GM19043 (cell line): Measurements from ENCODE around the gene MEF2A.
"Not testable (repeated sequence)": the region's sequence is repeated elsewhere in the genome, so short reads cannot be mapped to it uniquely, and the experiment has no call there.

ENCODE experiments used
- ATAC-seq: cut with Tn5 transposase; IDR thresholded peaks from one replicate; pipeline ENCODE4 v1.9.1; 2021; ENCODE audit warnings: low read depth; ENCODE audit not compliant: unreplicated experiment

The MEF2A gene

GRCh38 chr15:99749386-99749785 lies 183.6 kb downstream of the MEF2A start:
- no peak for ATAC-seq

DNA sequence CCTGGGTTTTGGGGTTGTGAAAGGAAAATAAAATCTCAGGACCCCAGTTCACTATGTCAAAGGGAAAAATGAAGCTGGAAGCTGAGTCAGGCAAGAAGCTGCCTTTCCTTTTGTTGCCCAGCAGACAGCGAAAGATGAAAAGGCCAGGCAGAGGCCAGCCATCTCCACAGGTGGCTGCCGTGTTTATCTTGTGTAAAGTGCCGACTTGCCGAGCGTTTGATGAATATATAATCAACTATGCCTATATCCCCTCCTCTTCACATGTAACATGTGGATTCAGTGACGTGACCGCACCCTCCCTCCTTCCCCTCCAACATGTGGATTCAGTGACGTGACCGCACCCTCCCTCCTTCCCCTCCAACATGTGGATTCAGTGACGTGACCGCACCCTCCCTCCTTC lies 184.5 kb downstream of the MEF2A start:
- not testable (repeated sequence) for ATAC-seq

GRCh38 chr15:99752556-99752955 lies 186.8 kb downstream of the MEF2A start:
- no peak for ATAC-seq

DNA sequence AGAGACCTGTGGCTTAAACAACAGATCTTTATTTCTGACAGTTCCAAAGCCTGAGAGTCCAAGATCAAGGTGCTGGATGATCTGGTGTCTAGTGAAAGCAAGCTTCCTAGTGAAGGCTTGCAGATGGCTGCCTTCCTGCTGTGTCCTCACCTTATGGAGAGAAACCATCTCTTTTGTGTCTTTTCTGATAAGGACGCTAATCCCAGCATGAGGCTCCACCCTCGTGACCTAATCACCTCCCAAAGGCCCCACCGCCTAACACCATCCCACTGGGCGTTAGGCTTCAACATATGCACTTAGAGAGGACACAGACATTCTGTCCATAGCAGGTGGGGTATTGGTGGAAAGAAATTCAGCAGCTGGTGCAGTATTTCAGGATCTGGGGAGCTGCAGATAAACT lies 187.3 kb downstream of the MEF2A start:
- no peak for ATAC-seq

GRCh38 chr15:99755692-99756409 lies 190.1 kb downstream of the MEF2A start:
- peak; percentile 97 for ATAC-seq

DNA sequence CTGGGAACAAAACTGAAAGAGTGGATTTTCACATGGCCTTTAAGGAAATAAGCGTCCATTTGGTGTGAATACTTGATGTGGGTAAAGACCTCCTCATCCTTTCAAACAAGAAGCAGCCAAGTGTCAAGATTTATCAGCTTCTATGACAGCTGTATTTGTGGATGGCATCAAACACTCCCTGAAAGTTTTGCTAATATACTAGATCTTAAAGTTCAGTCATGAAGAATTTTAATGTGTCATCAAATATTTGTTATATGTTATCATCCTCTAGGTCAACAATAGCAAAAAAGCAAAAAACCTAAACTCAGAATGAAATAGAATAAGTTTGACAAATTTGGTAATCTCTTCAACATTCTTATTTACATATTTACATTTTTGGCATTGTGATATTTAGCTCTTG lies 196.5 kb downstream of the MEF2A start:
- no peak for ATAC-seq

GRCh38 chr15:99763827-99764226 lies 198.0 kb downstream of the MEF2A start:
- ATAC-seq: no peak

GRCh38 chr15:99764522-99764921 lies 198.7 kb downstream of the MEF2A start:
- no peak for ATAC-seq
